ENCODE measurements around the gene PTPRN2.
"Not testable (repeated sequence)": the region's sequence is repeated elsewhere in the genome, so short reads cannot be mapped to it uniquely, and the experiment has no call there.

Gene PTPRN2

DNA sequence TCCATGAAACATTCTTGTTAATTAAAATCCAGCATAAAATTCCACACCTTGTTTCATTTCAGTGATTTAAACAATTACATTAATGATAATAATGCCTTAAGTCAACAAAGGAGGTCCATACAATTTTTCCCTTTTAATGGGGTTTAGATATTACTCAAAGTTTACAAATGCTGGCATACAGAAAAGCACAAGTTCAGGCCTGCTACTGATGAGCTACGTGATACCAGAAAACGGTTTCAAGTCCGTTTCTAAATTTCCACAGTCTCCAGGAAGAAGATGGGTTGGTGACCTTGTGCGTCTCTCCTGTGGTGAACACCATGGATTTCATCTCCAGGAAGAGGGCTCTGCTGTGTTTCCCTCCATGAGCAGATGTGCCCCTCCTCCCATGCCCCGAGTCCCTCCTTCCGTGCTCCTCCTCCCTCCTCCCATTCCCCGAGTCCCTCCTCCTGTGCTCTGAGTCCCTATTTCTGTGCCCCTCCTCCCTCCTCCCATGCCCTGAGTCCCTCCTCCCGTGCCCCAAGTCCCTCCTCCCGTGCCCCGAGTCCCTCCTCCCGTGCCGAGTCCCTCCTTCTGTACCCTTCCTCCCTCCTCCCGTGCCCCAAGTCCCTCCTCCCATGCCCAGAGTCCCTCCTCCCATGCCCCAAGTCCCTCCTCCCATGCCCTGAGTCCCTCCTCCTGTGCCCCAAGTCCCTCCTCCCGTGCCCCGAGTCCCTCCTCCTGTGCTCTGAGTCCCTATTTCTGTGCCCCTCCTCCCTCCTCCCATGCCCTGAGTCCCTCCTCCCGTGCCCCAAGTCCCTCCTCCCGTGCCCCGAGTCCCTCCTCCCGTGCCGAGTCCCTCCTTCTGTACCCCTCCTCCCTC lies 201.9 kb downstream of the PTPRN2 start:
- not testable (repeated sequence) for H3K4me2 ChIP-seq (ENCODE audit: low read length); H3K36me3 ChIP-seq (ENCODE audit: insufficient read depth, low read length); H3K4me1 ChIP-seq (ENCODE audit: control insufficient read depth, insufficient read depth, low read length); H3K4me3 ChIP-seq (ENCODE audit: low read length); H3K27me3 ChIP-seq (ENCODE audit: control insufficient read depth, insufficient read depth, low read length); H3K9ac ChIP-seq (ENCODE audit: low read depth, low read length); H3K9me3 ChIP-seq (replicated peaks; ENCODE audit: low read length)

GRCh38 chr7:158384746-158385145 lies 202.9 kb downstream of the PTPRN2 start:
- Histone ChIP-seq H3K9me3 (replicated peaks; ENCODE audit: low read length) (peaks cover 6% of the 10 kb centered on the region), H3K4me3 (ENCODE audit: low read length) (no peak overlapping the region), H3K27me3 (ENCODE audit: control insufficient read depth, insufficient read depth, low read length) (no peaks in the 10 kb centered on the region), H3K36me3 (ENCODE audit: insufficient read depth, low read length) (no peaks in the 10 kb centered on the region), H3K4me1 (ENCODE audit: control insufficient read depth, insufficient read depth, low read length) (no peaks in the 10 kb centered on the region), H3K4me2 (ENCODE audit: low read length) (no peak overlapping the region), H3K9ac (ENCODE audit: low read depth, low read length) (no peak overlapping the region)

DNA sequence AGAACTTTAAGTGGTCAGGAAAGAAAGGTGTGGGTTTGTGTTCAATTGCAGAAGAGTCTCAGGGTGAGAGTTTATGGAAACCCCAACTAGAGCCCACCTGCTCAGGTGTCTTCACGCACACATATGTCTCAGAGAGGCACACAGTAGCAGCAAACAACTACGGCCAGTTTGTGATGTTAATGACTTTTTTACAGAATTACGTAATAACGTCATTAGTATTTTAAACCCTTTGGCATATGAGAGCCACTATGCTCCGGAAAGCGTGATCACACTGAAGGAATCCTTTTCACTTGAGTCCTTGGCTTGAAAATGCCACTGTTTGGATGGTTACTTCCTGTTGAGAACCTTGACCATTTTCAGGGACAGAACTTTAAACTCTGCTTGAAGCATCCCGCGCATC lies 204.0 kb downstream of the PTPRN2 start:
- Histone ChIP-seq H3K27me3 (ENCODE audit: control insufficient read depth, insufficient read depth, low read length) (no peaks in the 10 kb centered on the region), H3K4me2 (ENCODE audit: low read length) (no peak overlapping the region), H3K9me3 (replicated peaks; ENCODE audit: low read length) (peaks cover 6% of the 10 kb centered on the region), H3K36me3 (ENCODE audit: insufficient read depth, low read length) (no peaks in the 10 kb centered on the region), H3K9ac (ENCODE audit: low read depth, low read length) (no peak overlapping the region), H3K4me1 (ENCODE audit: control insufficient read depth, insufficient read depth, low read length) (no peaks in the 10 kb centered on the region), H3K4me3 (ENCODE audit: low read length) (no peak overlapping the region)

DNA sequence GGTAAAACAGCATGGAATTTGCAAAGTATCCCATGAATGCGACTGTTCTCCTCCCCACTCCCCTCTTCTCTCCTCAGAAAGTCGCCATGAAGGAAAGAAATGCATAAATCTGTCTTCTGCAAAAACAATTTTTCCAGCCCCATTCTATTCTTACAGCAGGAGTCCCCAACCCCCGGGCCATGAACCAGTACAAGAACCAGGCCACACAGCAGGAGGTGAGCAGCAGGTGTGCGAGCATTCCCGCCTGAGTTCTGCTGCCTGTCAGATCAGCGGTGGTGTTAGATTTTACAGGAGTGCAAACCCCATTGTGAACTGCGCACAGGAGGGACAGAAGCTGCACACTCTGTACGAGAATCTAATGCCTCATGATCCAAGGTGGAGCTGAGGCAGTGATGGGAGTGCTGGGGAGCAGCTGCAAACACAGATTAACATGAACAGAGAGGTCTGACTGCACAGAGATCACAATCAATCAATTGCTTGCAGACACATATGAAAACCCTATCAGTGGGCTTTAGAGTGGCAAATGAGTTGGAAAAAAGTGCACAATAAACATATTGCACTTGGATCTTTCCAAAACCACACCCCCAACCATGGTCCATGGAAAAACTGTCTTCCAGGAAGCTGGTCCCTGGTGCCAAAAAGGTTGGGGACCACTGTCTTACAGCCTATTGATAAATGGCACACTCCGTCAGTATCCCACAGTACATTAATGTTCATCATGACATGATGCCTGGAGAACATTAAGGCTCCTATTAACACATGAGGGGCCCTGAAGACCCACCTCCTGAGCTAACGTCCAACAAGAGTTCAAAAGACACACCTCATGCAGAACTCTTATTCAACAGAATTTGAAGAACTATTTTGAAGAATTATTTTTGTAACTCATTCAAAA lies 205.0 kb downstream of the PTPRN2 start:
- Histone ChIP-seq H3K4me2 (ENCODE audit: low read length) (no peak overlapping the region), H3K27me3 (ENCODE audit: control insufficient read depth, insufficient read depth, low read length) (no peaks in the 10 kb centered on the region), H3K9me3 (replicated peaks; ENCODE audit: low read length) (peaks cover 3% of the 10 kb centered on the region), H3K4me3 (ENCODE audit: low read length) (no peak overlapping the region), H3K4me1 (ENCODE audit: control insufficient read depth, insufficient read depth, low read length) (no peaks in the 10 kb centered on the region), H3K9ac (ENCODE audit: low read depth, low read length) (no peak overlapping the region), H3K36me3 (ENCODE audit: insufficient read depth, low read length) (no peaks in the 10 kb centered on the region)

DNA sequence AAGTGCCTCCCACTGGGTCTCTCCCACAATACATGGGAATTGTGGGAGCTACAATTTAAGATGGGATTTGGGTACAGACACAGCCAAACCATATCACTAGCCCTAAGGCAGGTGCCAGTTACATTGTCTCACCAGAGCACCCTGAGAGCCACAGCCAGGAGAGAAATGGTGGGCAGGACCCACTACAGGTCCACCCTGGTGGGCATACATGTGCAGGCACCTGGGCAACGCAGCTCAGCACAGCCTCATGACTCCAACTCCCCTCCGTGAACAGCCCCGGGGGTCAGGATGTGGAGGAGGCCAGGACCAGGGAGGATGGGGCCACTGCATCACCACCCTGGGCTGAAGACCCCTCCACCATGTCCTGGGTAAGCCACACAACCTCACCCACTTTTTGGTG lies 205.7 kb downstream of the PTPRN2 start:
- no peak overlapping the region for H3K4me2 ChIP-seq (ENCODE audit: low read length)
- no peaks in the 10 kb centered on the region for H3K36me3 ChIP-seq (ENCODE audit: insufficient read depth, low read length)
- H3K9ac ChIP-seq (ENCODE audit: low read depth, low read length) = no peak overlapping the region
- H3K4me1 ChIP-seq (ENCODE audit: control insufficient read depth, insufficient read depth, low read length) = no peaks in the 10 kb centered on the region
- peaks cover 3% of the 10 kb centered on the region for H3K9me3 ChIP-seq (replicated peaks; ENCODE audit: low read length)
- H3K27me3 ChIP-seq (ENCODE audit: control insufficient read depth, insufficient read depth, low read length) = no peaks in the 10 kb centered on the region
- H3K4me3 ChIP-seq (ENCODE audit: low read length) = no peak overlapping the region

DNA sequence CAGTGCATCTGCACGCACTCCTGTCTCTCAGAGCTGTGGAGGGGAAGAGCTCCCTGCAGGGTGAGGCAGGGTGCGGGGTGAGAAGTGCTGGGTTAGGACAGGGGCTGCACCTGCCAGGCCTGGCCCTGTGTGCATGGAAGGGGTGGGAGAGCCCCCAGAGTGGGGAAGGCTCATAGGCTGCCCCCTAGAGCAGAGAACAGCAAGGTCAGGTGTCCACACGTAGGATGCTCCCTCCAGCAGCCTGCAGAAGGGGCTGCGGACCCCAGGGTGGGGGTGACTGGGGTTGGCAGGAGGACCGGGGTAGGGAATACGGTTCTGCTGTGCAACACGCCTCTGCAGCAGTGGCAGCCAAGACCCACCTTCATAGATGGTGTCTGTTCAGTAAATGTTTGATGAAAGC lies 208.6 kb downstream of the PTPRN2 start:
- Histone ChIP-seq H3K4me1 (ENCODE audit: control insufficient read depth, insufficient read depth, low read length) (no peaks in the 10 kb centered on the region), H3K9me3 (replicated peaks; ENCODE audit: low read length) (peaks cover 3% of the 10 kb centered on the region), H3K36me3 (ENCODE audit: insufficient read depth, low read length) (no peaks in the 10 kb centered on the region), H3K4me2 (ENCODE audit: low read length) (no peak overlapping the region), H3K4me3 (ENCODE audit: low read length) (no peak overlapping the region), H3K27me3 (ENCODE audit: control insufficient read depth, insufficient read depth, low read length) (no peaks in the 10 kb centered on the region), H3K9ac (ENCODE audit: low read depth, low read length) (no peak overlapping the region)

DNA sequence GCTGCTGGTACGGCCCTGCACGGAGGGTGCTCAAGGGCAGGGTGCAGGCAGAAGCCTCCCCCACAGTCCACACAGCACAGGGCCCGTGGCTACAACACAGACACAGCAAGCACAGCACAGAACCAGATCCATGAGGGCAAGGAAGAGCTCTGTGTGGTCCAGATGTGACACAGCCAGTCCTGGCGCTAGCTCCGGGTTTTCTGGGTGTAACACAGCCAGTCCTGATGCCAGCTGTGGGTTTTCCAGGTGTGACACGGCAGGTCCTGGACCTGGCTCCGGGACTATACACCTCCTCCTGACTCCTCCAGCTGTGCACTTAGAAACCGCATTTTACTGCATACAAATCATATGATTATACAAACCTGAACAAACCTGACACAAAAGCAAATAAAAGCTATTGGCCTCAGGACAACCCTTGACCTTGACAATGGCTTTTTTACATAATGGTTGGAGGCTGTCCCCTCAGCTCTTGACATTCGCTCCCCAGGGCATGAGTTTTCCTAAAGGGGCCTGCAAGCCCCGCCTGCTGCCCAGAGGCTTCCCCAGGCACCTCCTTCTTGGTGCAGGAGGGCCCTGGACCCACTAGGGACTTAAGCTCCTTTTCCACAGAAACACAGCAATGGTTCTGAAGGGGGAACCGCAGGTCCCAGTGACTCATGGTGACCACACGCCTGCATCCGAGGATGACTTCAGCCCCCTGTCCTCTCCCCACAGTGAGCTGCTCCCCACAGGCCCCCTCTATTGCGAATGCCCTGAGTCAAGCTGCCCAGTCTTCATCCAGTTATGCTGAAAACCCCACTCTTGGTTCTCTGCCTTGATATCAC lies 209.6 kb downstream of the PTPRN2 start:
- no peaks in the 10 kb centered on the region for H3K36me3 ChIP-seq (ENCODE audit: insufficient read depth, low read length)
- H3K27me3 ChIP-seq (ENCODE audit: control insufficient read depth, insufficient read depth, low read length) = no peaks in the 10 kb centered on the region
- H3K4me1 ChIP-seq (ENCODE audit: control insufficient read depth, insufficient read depth, low read length) = no peaks in the 10 kb centered on the region
- no peak overlapping the region for H3K4me3 ChIP-seq (ENCODE audit: low read length)
- H3K4me2 ChIP-seq (ENCODE audit: low read length) = no peak overlapping the region
- H3K9me3 ChIP-seq (replicated peaks; ENCODE audit: low read length) = no peaks in the 10 kb centered on the region
- no peak overlapping the region for H3K9ac ChIP-seq (ENCODE audit: low read depth, low read length)

DNA sequence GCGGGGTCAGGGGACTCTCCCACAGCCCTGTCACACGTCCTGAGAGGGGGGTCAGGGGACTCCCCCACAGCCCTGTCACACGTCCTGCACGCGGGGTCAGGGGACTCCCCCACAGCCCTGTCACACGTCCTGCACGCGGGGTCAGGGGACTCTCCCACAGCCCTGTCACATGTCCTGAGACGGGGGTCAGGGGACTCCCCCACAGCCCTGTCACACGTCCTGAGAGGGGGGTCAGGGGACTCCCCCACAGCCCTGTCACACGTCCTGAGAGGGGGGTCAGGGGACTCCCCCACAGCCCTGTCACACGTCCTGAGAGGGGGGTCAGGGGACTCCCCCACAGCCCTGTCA lies 210.8 kb downstream of the PTPRN2 start:
- H3K27me3 ChIP-seq (ENCODE audit: control insufficient read depth, insufficient read depth, low read length); H3K4me1 ChIP-seq (ENCODE audit: control insufficient read depth, insufficient read depth, low read length); H3K4me3 ChIP-seq (ENCODE audit: low read length); H3K4me2 ChIP-seq (ENCODE audit: low read length); H3K9ac ChIP-seq (ENCODE audit: low read depth, low read length); H3K36me3 ChIP-seq (ENCODE audit: insufficient read depth, low read length); H3K9me3 ChIP-seq (replicated peaks; ENCODE audit: low read length): not testable (repeated sequence)

DNA sequence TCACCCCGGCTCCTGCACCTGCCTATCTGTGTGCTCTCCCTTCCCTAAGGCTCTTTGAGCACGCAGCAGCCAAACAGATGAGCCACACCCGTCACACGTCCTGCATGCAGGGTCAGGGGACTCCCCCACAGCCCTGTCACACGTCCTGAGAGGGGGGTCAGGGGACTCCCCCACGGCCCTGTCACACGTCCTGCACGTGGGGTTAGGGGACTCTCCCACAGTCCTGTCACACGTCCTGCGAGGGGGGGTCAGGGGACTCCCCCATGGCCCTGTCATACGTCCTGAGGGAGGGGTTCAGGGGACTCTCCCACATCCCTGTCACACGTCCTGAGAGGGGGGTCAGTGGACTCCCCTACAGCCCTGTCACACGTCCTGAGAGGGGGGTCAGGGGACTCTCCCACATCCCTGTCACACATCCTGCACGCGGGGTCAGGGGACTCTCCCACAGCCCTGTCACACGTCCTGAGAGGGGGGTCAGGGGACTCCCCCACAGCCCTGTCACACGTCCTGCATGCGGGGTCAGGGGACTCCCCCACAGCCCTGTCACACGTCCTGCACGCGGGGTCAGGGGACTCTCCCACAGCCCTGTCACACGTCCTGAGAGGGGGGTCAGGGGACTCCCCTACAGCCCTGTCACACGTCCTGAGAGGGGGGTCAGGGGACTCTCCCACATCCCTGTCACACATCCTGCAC lies 211.3 kb downstream of the PTPRN2 start:
- not testable (repeated sequence) for H3K4me3 ChIP-seq (ENCODE audit: low read length); H3K27me3 ChIP-seq (ENCODE audit: control insufficient read depth, insufficient read depth, low read length); H3K4me2 ChIP-seq (ENCODE audit: low read length); H3K4me1 ChIP-seq (ENCODE audit: control insufficient read depth, insufficient read depth, low read length); H3K36me3 ChIP-seq (ENCODE audit: insufficient read depth, low read length); H3K9me3 ChIP-seq (replicated peaks; ENCODE audit: low read length); H3K9ac ChIP-seq (ENCODE audit: low read depth, low read length)

GRCh38 chr7:158375034-158375433 lies 212.6 kb downstream of the PTPRN2 start:
- H3K4me3 ChIP-seq (ENCODE audit: low read length) = no peak overlapping the region
- H3K9ac ChIP-seq (ENCODE audit: low read depth, low read length) = no peak overlapping the region
- no peaks in the 10 kb centered on the region for H3K4me1 ChIP-seq (ENCODE audit: control insufficient read depth, insufficient read depth, low read length)
- H3K27me3 ChIP-seq (ENCODE audit: control insufficient read depth, insufficient read depth, low read length) = no peaks in the 10 kb centered on the region
- H3K9me3 ChIP-seq (replicated peaks; ENCODE audit: low read length) = no peaks in the 10 kb centered on the region
- no peaks in the 10 kb centered on the region for H3K36me3 ChIP-seq (ENCODE audit: insufficient read depth, low read length)
- H3K4me2 ChIP-seq (ENCODE audit: low read length) = no peak overlapping the region

GRCh38 chr7:158374586-158374985 lies 213.0 kb downstream of the PTPRN2 start:
- no peaks in the 10 kb centered on the region for H3K9me3 ChIP-seq (replicated peaks; ENCODE audit: low read length)
- no peak overlapping the region for H3K9ac ChIP-seq (ENCODE audit: low read depth, low read length)
- H3K4me1 ChIP-seq (ENCODE audit: control insufficient read depth, insufficient read depth, low read length) = no peaks in the 10 kb centered on the region
- no peaks in the 10 kb centered on the region for H3K36me3 ChIP-seq (ENCODE audit: insufficient read depth, low read length)
- H3K4me3 ChIP-seq (ENCODE audit: low read length) = no peak overlapping the region
- H3K27me3 ChIP-seq (ENCODE audit: control insufficient read depth, insufficient read depth, low read length) = no peaks in the 10 kb centered on the region
- no peak overlapping the region for H3K4me2 ChIP-seq (ENCODE audit: low read length)
